Stimulated activated naive CD8-positive, alpha-beta T cell treated with anti-CD3 and anti-CD28 coated beads, Interleukin-15, amount 100 ng/mL, for 72 hours (primary cell): ENCODE data around the gene PTPRD.

Experiments used
- ATAC-seq: fragments of 150-1000 bp; cut with Tn5 transposase; 2 replicates; pipeline ENCODE4 v1.10.0; 2021; ENCODE audit warnings: mild to moderate bottlenecking, moderate library complexity
- DNase-seq, 2 donors: peaks; one replicate each; pipeline ENCODE4 v3.0.0; 2021 to 2022
- H3K27ac Mint-ChIP-seq, 2 donors: one replicate each; pipeline ENCODE4 v1.8.0; 2022; ENCODE audit warnings: mild to moderate bottlenecking in 2 of 2, mixed read lengths in 2 of 2, moderate library complexity in 2 of 2
- H3K27me3 Mint-ChIP-seq: one replicate; pipeline ENCODE4 v1.8.0; 2022; ENCODE audit warnings: mixed read lengths
- H3K4me1 Mint-ChIP-seq: one replicate; pipeline ENCODE4 v1.8.0; 2022; ENCODE audit warnings: mild to moderate bottlenecking, mixed read lengths
- H3K4me3 Mint-ChIP-seq, 2 donors: one replicate each; pipeline ENCODE4 v1.8.0; 2022; ENCODE audit warnings: mild to moderate bottlenecking in 2 of 2, mixed read lengths in 2 of 2, moderate library complexity in 1 of 2
- H3K9me3 Mint-ChIP-seq, 2 donors: one replicate each; pipeline ENCODE4 v1.8.0; 2022; ENCODE audit warnings: mixed read lengths in 2 of 2

Gene PTPRD

DNA sequence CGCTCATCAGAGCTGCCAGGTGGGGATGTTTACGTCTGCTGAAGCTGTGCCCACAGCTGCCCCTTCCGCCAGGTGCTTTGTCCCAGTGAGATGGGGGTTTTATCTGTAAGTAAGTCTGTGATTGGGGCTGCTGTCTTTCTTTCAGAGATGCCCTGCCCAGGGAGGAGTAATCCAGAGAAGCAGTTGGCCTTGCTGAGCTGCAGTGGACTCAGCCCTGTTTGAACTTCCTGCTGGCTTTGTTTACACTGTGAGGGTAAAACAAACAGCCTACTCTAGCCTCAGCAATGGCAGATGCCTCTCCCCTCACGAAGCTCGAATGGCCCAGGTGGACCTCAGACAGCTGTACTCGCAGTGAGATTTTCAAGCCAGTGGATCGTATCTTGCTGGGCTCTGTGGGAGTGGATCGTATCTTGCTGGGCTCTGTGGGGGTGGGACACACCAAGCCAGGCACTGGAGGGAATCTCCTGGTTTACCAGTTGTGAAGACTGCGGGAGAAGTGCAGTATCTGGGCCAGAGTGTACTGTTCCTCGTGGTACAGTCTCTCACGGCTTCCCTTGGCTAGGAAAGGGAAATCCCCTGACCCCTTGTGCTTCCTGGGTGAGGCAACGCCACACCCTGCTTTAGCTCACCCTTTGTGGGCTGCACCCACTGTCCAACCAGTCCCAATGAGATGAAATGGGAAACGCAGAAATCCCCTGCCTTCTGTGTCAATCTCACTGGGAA is 2283.1 kb downstream of the PTPRD start:
- H3K27me3 Mint-ChIP-seq: no peaks in the 10 kb centered on the region
- peak overlapping the region in 1 of 2 donors; percentile 8 for H3K27ac Mint-ChIP-seq
- DNase-seq: no peak
- peaks cover 0 to under 1% of the 10 kb centered on the region in 2 donors for H3K9me3 Mint-ChIP-seq
- ATAC-seq: no peak
- no peaks in the 10 kb centered on the region for H3K4me1 Mint-ChIP-seq
- H3K4me3 Mint-ChIP-seq: no peak overlapping the region

DNA sequence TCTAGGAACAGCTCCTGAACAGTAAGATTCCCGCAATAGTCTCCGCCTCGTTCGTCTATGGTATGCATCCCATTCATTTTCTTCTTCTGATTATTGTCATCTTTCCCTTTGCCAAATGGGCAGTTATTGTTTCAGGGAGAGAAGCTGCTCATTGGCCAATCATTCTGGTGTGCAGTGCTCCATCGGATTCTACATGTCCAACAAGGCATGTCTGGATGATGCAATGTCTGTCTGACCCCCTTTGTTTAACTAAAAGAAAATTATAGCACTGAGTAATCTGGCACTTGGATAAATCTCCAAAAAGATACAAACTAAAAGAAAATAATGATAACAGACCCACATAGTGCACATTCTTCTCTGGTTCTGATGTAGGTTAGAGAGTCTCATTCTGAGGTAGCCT is 2297.6 kb downstream of the PTPRD start:
- no peak for ATAC-seq
- DNase-seq: no peak
- H3K4me3 Mint-ChIP-seq: no peak overlapping the region
- H3K27ac Mint-ChIP-seq: no peak overlapping the region
- no peaks in the 10 kb centered on the region for H3K9me3 Mint-ChIP-seq
- H3K27me3 Mint-ChIP-seq: no peaks in the 10 kb centered on the region
- no peaks in the 10 kb centered on the region for H3K4me1 Mint-ChIP-seq

DNA sequence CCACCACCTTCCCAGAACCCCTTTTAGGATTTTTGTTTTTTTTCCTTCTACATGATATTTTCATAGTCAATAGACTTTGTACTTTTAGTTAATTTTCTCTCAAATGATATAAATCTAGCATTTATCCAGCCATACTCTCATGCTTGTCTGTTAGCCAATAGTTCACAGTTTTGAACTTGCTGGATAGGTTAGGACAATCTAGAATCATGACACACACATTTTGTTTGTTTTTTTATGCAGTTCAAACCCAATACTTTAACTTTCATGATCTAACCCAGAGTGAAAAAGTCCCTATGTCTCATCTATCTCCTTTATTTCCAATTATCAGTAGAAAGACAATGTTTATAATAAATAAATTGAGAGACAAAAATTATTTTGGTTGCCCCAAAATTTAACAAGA is 2303.5 kb downstream of the PTPRD start:
- Mint-ChIP-seq H3K4me1 (no peaks in the 10 kb centered on the region), H3K27ac (no peak overlapping the region), H3K27me3 (no peaks in the 10 kb centered on the region), H3K4me3 (no peak overlapping the region), H3K9me3 (peaks cover 13 to 16% of the 10 kb centered on the region in 2 donors)
- no peak for ATAC-seq
- no peak for DNase-seq

DNA sequence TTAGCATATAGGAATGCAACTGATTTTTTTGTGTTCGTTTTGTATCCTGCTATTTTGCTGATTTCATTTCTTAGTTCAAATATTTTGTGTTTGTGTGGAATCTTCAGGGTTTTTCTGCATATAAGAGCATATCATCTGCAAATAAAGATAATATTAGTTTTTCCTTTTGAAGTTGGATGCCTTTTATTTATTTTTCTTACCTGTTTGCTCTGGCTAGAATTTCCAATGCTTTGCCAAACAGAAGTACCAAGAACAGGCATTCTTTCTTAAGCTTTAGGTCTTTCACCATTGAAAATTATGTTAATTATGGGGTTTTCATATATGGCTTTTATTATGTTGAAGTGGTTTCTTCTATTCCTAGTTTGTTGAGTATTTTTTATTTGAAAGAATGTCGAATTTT is 2308.1 kb downstream of the PTPRD start:
- Mint-ChIP-seq H3K27ac (no peak overlapping the region), H3K4me3 (no peak overlapping the region), H3K9me3 (peaks cover 13 to 16% of the 10 kb centered on the region in 2 donors), H3K4me1 (no peaks in the 10 kb centered on the region), H3K27me3 (no peaks in the 10 kb centered on the region)
- ATAC-seq (no peak), DNase-seq (no peak)

DNA sequence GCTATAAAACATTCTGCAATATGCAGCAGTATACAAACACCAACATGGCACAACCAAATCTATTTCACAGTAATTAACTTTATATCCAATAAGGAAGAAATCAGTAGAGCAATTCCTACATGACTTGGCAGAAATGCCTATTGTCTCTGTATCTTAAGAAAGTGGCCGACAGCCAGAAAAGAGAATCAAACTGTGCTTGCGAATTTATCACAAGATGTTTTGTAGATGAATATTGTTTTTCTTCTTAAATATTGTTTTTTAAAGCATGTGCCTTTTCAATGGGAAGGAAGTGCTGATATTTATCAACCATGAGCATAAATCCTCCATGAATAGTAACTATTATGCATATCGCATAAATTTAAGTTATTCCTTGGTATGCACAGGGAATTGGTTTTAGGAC is 2311.5 kb downstream of the PTPRD start:
- Mint-ChIP-seq H3K27ac (no peak overlapping the region), H3K4me1 (no peaks in the 10 kb centered on the region), H3K27me3 (no peaks in the 10 kb centered on the region), H3K4me3 (no peak overlapping the region), H3K9me3 (peaks cover 5 to 8% of the 10 kb centered on the region in 2 donors)
- ATAC-seq (no peak), DNase-seq (no peak)

DNA sequence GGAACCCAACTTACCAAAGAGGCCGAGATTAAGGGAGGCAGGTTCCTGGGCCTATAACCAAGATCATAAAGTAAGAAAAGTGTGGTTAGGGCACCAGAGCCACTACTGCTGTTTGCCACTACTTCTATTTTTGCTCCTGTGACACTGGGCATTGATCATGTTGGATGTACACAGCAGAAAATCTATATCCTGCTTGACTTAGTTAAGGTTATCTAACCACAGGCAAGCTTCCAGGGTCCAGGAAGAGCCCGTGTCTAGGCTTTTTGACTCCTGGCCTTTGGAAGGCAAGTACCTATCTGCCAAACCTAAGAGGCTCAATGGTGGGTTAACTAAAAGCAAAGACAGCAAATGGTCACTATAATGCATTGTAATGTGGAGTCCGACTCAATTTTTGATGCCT is 2315.8 kb downstream of the PTPRD start:
- Mint-ChIP-seq H3K27me3 (no peaks in the 10 kb centered on the region), H3K27ac (no peak overlapping the region), H3K4me3 (no peak overlapping the region), H3K9me3 (no peaks in the 10 kb centered on the region), H3K4me1 (no peaks in the 10 kb centered on the region)
- DNase-seq (no peak), ATAC-seq (no peak)

DNA sequence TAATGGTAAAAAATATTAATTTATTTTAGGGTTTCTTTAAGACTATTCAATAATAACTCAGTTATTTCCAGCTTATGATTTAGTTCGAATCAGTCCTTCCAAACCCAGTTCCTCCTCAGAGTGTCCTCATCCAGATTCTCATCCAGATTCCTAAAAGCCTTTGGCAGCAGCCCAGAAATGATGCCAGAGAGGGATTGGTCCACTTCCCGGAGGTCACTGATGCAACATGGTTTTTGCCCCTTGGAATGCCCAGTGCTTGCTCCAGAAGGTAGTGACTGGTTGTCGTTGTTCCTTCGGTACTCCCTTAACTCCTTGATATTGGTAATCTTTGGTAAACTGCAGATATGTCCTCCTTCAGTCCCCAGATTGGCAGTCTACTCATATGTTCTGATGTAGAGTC is 2320.1 kb downstream of the PTPRD start:
- DNase-seq: no peak
- Mint-ChIP-seq H3K27me3 (no peaks in the 10 kb centered on the region), H3K27ac (peak overlapping the region in 1 of 2 donors; percentile 72), H3K4me1 (no peaks in the 10 kb centered on the region), H3K9me3 (no peaks in the 10 kb centered on the region), H3K4me3 (no peak overlapping the region)
- ATAC-seq: no peak

DNA sequence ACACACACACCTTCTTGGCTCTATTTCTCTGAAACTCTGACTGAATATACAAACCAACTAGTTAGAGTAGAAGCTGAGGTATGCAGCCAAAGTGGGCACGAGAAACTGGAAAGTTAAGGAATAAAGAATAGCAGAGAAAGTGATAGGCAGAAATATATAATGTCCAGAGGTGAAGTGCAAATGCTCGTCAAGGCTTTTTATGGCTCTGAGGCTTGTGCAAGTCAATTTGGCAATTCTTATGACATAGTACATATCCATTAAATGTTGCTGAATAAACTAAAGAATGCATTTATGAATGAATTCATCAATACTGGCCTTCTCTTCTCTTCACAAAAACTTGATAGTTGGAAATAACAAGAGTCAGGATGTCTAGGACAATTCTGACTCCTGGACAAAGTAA is 2323.1 kb downstream of the PTPRD start:
- H3K9me3 Mint-ChIP-seq: no peaks in the 10 kb centered on the region
- no peak for ATAC-seq
- H3K27me3 Mint-ChIP-seq: no peaks in the 10 kb centered on the region
- DNase-seq: no peak
- H3K4me1 Mint-ChIP-seq: no peaks in the 10 kb centered on the region
- no peak overlapping the region for H3K4me3 Mint-ChIP-seq
- no peak overlapping the region for H3K27ac Mint-ChIP-seq

DNA sequence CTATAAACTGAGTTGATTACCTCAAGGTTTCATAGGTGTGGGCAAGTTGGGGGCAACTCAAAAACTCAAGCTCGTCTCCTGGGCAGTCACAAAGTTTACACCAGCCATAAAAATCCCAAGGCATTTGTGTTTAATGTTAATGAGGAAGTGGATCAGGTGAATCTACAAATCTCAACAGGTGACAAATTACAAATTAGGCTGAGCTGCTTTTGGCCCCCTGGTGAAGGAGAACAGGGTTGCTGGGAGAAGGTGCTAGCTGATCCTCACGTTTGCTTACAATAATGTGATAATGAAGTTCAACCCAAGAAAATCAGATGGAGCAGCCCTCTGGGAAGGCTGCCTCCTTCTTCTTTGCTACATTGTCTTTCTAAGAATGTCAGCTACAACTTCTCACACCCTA is 2324.8 kb downstream of the PTPRD start:
- no peaks in the 10 kb centered on the region for H3K9me3 Mint-ChIP-seq
- DNase-seq (no peak), ATAC-seq (no peak)
- no peaks in the 10 kb centered on the region for H3K27me3 Mint-ChIP-seq
- no peaks in the 10 kb centered on the region for H3K4me1 Mint-ChIP-seq
- no peak overlapping the region for H3K4me3 Mint-ChIP-seq
- H3K27ac Mint-ChIP-seq: no peak overlapping the region

DNA sequence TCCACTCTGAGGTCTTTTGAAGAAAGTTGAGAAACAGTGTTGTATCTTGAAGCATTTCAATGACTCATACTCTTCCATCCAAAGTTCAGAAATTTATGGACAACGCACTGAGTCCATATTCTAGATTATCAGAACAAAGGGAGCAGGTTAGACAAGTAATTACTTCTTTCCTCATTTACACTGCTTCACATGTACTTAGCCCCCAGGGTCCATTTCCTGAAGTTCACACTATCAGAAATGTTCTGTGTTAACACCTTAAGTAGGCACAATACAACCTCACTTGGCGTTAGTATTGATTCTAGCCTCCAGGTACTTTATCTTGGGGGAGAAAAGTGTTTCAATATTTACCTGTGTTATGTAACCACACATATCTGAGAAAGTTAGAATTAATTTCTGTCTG is 2325.3 kb downstream of the PTPRD start:
- H3K27ac Mint-ChIP-seq: no peak overlapping the region
- no peaks in the 10 kb centered on the region for H3K9me3 Mint-ChIP-seq
- ATAC-seq: no peak

DNA sequence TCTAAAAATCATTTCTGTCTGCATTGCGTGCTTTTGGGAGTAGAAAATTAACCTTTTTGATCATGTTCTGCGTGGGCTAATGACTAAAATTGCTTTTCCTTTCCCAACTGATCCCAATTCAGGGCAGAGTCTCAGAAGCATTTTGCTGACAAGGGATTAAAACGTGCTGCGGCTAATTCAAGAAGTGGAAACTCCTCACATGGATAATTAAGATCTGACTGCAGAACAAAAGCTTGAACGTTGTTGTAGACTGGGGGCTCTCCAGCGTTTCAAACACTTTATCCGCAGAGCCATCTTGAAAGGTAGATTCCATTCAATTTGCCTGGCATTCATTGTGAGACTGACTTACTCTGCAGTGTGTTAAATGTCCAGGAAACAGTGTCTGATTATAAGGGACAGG is 2327.9 kb downstream of the PTPRD start:
- no peaks in the 10 kb centered on the region for H3K4me1 Mint-ChIP-seq
- no peak overlapping the region for H3K27ac Mint-ChIP-seq
- ATAC-seq (no peak), DNase-seq (no peak)
- H3K4me3 Mint-ChIP-seq: no peak overlapping the region
- H3K27me3 Mint-ChIP-seq: no peaks in the 10 kb centered on the region
- no peaks in the 10 kb centered on the region for H3K9me3 Mint-ChIP-seq

More for the DNA sequence above, 2325.3 kb downstream of the PTPRD start:
- no peak for DNase-seq
- no peaks in the 10 kb centered on the region for H3K4me1 Mint-ChIP-seq
- no peak overlapping the region for H3K4me3 Mint-ChIP-seq
- H3K27me3 Mint-ChIP-seq: no peaks in the 10 kb centered on the region

DNA sequence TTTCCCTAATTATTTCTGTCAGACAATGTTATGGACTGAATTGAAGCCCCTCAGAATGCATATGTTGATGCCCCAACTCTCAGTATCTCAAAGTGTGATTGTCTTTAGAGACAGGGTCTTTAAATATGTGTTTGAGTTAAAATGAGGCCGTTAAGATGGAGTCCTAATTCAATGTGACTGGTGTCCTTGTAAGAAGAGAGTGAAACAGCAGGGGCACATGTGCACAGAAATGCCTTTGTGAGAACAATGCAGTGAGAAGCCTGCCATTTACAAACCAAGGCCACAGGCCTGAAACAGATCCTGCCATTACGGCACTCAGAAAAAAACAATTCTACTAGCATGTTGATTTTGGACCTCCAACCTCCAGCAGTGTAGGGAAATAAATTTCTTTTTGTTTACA is 2330.3 kb downstream of the PTPRD start:
- no peaks in the 10 kb centered on the region for H3K9me3 Mint-ChIP-seq
- no peak for DNase-seq
- no peak overlapping the region for H3K27ac Mint-ChIP-seq
- no peaks in the 10 kb centered on the region for H3K4me1 Mint-ChIP-seq
- ATAC-seq: no peak
- no peak overlapping the region for H3K4me3 Mint-ChIP-seq
- no peaks in the 10 kb centered on the region for H3K27me3 Mint-ChIP-seq

DNA sequence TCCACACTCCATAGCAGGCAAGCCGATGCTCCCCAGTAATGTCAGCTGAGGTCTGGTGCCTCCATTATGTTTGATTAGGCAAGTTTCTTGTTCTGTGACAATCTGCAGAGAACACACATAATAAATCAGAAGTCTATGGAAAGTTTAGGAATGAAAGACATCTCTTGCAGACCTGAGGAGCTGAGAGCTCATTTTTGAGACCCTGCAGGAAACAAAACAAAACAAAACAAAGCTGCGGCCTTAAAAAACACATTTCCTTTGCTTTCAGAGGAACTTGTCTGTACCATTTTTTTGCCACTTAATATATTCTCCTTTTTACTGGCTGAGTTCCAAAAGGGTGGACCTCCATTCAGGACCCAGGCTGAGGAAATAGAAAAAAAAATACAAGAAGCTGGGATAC is 2332.0 kb downstream of the PTPRD start:
- ATAC-seq: no peak
- Mint-ChIP-seq H3K27ac (no peak overlapping the region), H3K27me3 (no peaks in the 10 kb centered on the region), H3K4me1 (no peaks in the 10 kb centered on the region), H3K4me3 (no peak overlapping the region), H3K9me3 (peaks cover 9 to 13% of the 10 kb centered on the region in 2 donors)
- no peak for DNase-seq

DNA sequence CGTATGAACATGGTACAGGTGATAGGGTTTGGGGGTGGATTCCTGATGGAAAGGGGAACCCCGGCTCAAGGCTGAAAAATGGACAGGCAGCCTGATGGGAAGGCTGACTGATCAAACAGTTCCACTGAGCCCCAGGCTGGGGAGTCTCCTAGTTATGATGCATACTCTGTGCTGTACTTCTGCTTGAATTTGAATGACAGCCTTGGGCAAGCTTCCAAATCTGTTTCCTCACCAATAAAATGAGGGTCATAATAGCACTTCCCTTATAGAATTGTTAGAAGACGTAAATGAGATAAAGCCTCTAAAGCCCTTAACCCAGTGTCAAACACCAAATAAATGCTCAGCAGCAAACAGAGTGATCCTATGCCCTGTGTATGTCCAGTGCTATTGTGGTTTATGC is 2334.8 kb downstream of the PTPRD start:
- DNase-seq (no peak), ATAC-seq (no peak)
- no peaks in the 10 kb centered on the region for H3K27me3 Mint-ChIP-seq
- no peak overlapping the region for H3K4me3 Mint-ChIP-seq
- no peak overlapping the region for H3K27ac Mint-ChIP-seq
- H3K9me3 Mint-ChIP-seq: peaks cover 9 to 13% of the 10 kb centered on the region in 2 donors
- H3K4me1 Mint-ChIP-seq: no peaks in the 10 kb centered on the region

DNA sequence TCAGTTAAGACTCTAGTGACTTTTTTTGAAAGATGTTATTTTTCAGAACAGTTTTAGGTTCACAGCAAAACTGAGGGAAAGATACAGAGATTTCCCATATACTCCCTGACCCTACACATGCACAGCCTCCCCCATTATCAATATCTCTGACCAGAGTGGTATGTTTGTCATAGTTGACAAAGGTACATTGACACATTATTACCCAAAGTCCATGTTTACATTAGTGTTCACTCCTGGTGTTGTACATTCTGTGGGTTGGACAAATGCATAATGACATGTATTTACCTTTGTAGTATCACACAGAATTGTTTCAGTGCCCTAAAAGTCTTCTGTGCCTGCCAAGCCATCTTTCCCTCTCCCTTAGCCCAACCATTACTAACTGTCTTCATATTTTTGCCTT is 2342.6 kb downstream of the PTPRD start:
- no peak overlapping the region for H3K27ac Mint-ChIP-seq
- H3K4me3 Mint-ChIP-seq: no peak overlapping the region
- no peak for ATAC-seq
- no peaks in the 10 kb centered on the region for H3K27me3 Mint-ChIP-seq
- no peak for DNase-seq
- H3K9me3 Mint-ChIP-seq: peaks cover 0 to 4% of the 10 kb centered on the region in 2 donors
- H3K4me1 Mint-ChIP-seq: no peaks in the 10 kb centered on the region

DNA sequence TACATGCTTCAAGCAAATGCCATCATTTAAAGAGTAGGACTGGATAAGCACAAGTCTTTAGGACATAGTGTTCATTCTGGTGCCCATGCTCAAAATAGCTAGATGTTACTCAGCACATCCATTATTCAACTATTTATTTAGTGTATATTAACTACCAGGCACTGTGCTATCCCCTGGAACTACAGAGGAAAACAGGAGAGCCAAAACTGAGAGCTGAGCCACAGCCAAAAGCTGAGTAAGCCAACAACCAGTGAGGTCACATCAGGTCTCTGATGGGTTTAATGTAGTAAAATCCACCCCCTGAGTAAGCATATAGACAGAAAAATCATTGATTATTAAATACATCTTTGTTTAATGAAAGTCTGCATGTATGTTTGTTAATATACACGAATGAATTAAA is 2343.9 kb downstream of the PTPRD start:
- Mint-ChIP-seq H3K4me3 (no peak overlapping the region), H3K9me3 (peaks cover 0 to 4% of the 10 kb centered on the region in 2 donors), H3K4me1 (no peaks in the 10 kb centered on the region), H3K27ac (no peak overlapping the region), H3K27me3 (no peaks in the 10 kb centered on the region)
- ATAC-seq (no peak), DNase-seq (no peak)

DNA sequence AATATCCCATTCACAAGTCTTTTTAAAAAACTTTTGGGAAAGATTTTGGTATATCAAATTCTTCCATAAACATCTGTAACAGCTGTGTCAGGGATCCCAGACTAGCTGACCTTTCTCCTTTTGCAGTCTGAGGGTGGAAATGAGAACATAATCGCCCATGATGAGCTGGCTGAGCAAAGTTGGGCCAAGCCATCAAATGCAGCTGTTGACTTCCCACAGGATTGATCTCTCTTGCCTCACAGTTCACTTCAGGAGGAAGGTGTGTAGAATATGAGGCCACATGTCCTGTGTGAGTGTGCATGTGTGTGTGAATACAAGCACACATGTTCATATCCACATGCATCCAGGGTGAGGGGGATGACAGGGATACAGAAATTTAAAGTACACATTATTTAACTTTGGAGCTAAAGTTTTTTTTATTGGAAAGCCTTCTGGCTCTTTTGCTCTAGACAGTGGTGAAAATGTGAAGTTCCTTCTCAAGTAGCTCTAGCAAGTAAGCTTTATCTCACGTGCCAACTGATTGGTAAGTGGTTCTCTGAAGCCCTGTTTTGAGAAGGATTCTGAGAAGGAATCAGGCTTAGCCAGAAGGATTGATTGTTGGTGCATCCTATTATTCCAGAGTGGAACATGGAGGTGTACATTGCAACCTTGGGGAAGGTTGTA is 2344.5 kb downstream of the PTPRD start:
- no peaks in the 10 kb centered on the region for H3K4me1 Mint-ChIP-seq
- DNase-seq (no peak), ATAC-seq (no peak)
- H3K27ac Mint-ChIP-seq: no peak overlapping the region
- H3K27me3 Mint-ChIP-seq: no peaks in the 10 kb centered on the region
- peaks cover 0 to 4% of the 10 kb centered on the region in 2 donors for H3K9me3 Mint-ChIP-seq
- H3K4me3 Mint-ChIP-seq: no peak overlapping the region
